KOPT-K1 (cell line): Measurements from ENCODE around the gene MSH5.
"Not testable (repeated sequence)": the region's sequence is repeated elsewhere in the genome, so short reads cannot be mapped to it uniquely, and the experiment has no call there.

Experiments
- H3K27ac ChIP-seq: fragments of 200-600 bp; sonication (generic); 2 replicates; pipeline ENCODE4 v1.5.1; 2016; ENCODE audit warnings: antibody characterized with exemption, mild to moderate bottlenecking, low read depth, low read length; ENCODE audit not compliant: poor library complexity, severe bottlenecking
- H3K36me3 ChIP-seq: fragments of 200-600 bp; sonication (generic); 2 replicates; pipeline ENCODE4 v1.5.1; 2017; ENCODE audit warnings: antibody characterized with exemption, mild to moderate bottlenecking, low read length, moderate library complexity; ENCODE audit not compliant: insufficient read depth
- H3K9me3 ChIP-seq: fragments of 200-600 bp; sonication (generic); 2 replicates; pipeline ENCODE4 v1.5.1; 2017; ENCODE audit warnings: antibody characterized with exemption, low read length, mild to moderate bottlenecking; ENCODE audit not compliant: insufficient read depth, poor library complexity, severe bottlenecking

The MSH5 gene

DNA sequence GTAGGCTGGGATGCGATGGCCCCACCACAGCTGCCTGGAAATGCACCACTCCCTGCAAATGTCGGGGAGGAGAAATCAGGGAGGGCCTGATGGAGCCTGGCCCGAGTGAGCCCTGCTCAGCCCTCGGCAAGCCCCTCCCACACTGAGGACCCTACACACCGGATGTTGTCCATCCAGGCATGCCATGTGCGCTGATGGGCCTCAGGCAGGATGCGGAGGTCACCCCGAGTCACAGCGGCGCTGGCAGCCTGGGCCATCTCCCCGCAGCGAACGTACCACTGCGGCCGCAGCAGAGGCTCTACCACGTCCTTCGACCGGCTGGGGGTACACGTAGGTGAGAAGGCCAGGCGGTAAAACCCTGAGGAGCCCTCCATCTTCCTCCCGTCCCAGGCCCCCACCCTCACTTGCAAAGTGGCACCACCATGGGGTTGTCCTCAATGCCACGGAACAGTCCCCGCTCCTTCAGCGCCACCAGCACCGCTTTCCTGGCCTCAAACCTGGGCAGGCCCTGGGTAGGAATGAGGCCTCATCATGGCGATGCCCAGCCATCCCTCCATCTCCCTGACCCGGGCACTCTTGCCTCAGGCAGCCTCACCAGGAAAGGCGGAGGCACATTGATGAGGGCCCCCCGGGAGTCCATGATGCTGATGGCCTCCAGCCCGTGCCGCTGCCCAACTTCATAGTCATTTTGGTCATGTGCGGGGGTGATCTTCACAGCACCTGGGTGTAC lies 42.5 kb downstream of the MSH5 start:
- H3K9me3 ChIP-seq, result no peaks in the 10 kb centered on the region
- H3K36me3 ChIP-seq, result peaks cover 98% of the 10 kb centered on the region
- H3K27ac ChIP-seq, result no peak overlapping the region

DNA sequence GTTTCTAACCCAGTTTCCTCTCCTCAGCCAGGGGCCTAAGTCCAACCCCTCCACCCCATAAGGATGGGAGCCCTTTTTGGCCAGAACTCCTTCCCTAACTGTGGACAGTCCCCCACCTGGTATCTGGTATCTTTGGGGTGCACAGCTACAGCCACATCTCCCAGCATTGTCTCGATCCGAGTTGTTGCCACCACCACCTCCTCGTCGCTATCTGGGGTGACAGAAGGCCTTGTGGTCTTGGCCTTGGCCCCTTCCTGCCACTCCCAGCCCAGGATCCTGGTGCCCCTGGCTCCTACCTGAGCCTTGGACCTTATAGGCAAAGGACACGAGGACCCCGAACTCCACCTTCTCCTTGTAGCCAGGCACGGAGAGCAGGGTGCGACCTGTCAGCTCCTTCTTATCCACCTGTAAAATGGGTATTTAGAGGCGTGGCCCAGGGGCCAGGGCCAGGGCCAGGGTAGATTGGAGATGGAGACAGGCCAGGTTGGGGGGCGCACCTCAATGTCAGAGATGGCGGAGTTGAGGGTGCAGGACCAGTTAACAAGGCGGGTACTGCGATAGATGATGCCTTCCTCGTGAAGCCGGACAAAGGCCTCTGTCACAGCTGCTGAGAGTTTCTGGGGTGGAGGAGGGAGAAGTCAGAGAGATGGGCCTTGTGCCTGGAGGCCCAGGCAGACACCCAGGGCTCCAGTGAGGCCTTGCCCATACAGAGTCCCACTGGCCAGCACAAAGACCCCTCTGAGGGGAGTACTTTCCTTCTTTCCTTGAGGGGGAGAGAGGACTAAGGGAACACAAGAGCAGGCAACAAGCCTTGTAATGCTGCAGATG lies 44.5 kb downstream of the MSH5 start:
- Histone ChIP-seq H3K27ac (no peak overlapping the region), H3K36me3 (peaks cover 95% of the 10 kb centered on the region), H3K9me3 (no peaks in the 10 kb centered on the region)

DNA sequence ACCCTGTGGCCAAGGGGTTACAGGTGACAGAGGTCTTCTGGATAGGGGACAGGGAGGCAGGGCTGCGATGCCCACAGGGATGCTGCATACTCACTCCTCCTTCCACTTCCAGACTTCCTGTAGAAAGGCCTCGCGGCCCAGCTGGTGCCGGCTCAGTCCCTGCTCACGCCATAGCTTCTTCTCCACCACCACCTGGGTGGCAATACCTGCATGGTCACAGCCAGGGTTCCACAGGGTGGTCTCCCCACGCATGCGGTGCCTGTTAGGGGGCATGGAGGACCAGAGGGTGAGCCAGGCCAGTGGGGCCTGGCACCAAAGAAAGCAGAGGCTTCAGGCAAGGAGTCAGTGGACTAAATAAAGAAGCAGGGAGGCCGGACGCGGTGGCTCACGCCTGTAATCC lies 45.7 kb downstream of the MSH5 start:
- Histone ChIP-seq H3K27ac (no peak overlapping the region), H3K9me3 (no peaks in the 10 kb centered on the region), H3K36me3 (peaks cover 95% of the 10 kb centered on the region)

DNA sequence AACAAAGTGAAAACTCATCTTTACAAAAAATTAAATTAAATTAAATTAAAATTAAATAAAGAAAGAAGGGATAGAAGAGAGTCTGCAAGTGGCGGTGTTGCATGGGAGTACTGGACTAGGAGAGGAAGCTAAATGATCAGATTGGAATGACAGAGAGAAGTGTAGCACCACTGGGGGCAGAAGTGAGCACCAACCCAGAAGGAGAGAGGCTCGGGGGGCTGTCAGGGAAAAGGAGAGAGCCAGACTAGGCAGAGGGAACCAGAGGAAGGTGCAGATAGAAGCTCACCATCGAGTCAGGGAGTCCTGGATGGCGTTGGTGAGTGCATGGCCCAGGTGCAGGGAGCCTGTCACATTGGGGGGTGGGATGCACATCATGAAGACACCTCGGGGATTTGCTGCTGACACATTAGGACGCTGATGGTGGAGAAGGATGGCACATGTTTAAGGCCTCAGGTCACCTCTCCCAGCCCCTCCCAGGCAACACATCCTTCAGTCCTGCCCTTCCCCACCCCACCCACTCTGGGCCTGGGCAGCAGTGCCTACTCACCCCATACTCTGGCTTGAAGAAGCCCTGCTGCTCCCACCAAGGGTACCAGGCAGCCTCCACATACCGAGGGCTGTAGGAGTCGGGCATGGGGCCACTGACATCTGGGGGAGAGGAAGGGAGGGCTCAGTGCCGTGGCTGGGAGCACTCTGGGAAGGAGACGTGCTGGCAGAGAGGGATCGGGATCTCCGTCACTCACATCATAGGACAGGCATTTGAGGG lies 51.7 kb downstream of the MSH5 start:
- no peak overlapping the region for H3K27ac ChIP-seq
- H3K9me3 ChIP-seq, result no peaks in the 10 kb centered on the region
- H3K36me3 ChIP-seq, result peaks cover 65% of the 10 kb centered on the region

DNA sequence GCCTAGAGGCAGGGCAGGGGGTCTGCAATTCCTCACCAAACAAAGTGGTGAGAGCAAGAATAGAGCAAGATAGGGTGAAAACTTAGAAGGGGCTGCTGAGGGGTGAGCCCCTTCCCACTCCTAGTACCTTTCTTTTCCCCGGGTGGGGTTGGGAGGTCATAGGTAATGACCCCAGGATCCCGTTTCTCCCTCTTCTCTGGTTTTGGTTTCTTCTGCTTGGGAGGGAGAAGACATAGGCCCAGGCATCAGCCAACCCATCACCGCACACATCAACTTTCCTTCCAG lies 52.2 kb downstream of the MSH5 start:
- H3K36me3 ChIP-seq, result peaks cover 65% of the 10 kb centered on the region
- no peaks in the 10 kb centered on the region for H3K9me3 ChIP-seq
- no peak overlapping the region for H3K27ac ChIP-seq

DNA sequence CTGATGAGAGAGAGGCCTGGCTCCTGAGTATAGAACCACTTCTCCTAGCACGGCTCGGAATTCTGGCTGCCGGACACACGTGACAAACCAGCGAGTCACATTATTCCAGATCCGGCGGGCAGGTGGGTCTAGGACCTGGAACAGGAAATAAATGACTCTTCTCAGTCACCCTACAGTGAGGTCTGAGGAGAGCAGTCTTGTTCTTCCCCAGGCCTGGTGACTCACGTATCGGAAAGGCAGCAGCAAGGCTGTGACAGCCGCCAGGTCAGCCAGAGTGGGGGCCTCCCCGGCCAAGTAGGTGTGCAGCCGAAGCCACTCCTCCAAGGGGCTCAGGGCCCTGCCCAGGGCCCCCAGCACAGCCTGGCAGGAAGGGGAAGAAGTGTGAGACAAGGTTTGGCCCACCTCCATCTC lies 53.0 kb downstream of the MSH5 start:
- Histone ChIP-seq H3K36me3 (peaks cover 60% of the 10 kb centered on the region), H3K27ac (no peak overlapping the region), H3K9me3 (no peaks in the 10 kb centered on the region)

DNA sequence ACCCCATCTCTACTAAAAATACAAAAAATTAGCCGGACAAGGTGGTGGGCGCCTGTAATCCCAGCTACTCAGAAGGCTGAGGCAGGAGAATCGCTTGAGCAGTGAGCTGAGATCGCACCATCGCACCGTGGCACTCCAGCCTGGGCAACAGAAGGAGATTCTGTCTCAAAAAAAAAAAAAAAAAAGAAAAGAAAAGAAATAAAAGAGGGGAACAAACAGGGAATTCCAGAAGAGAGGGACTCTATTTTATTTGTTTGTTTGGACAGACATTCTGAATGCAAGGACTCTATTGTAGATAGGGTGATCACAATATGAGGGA lies 54.1 kb downstream of the MSH5 start:
- Histone ChIP-seq H3K36me3 (peaks cover 59% of the 10 kb centered on the region), H3K27ac (peak overlapping the region; percentile 96)
- H3K9me3 ChIP-seq, result not testable (repeated sequence)

DNA sequence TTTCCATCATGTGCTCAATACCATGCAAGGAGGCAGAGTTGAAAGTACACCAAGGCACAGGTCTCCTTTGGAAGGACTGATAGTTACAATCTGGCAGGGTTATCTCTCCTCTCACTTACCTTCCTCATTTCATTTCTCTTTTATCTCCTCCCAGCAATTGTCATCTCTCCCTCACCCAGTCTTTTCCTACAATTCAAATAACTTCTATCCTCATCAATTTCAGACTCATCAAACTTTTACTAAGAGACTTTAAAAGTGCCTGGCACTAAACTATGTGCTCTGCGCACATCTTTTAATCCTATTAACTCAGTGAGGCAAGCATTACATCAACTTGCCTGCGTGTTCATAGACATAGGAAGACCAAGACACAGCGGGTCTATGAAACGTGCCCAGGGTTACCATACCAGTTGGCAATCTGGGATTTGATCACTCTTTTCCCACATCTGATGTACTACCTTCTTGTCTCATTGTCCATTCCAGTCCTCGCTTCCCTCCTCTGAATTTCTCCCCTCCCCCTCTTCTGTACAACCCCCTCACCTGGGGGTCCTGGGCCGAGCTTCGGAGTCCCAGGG lies 54.6 kb downstream of the MSH5 start:
- Histone ChIP-seq H3K36me3 (peaks cover 58% of the 10 kb centered on the region), H3K27ac (peak overlapping the region; percentile 96), H3K9me3 (no peaks in the 10 kb centered on the region)

DNA sequence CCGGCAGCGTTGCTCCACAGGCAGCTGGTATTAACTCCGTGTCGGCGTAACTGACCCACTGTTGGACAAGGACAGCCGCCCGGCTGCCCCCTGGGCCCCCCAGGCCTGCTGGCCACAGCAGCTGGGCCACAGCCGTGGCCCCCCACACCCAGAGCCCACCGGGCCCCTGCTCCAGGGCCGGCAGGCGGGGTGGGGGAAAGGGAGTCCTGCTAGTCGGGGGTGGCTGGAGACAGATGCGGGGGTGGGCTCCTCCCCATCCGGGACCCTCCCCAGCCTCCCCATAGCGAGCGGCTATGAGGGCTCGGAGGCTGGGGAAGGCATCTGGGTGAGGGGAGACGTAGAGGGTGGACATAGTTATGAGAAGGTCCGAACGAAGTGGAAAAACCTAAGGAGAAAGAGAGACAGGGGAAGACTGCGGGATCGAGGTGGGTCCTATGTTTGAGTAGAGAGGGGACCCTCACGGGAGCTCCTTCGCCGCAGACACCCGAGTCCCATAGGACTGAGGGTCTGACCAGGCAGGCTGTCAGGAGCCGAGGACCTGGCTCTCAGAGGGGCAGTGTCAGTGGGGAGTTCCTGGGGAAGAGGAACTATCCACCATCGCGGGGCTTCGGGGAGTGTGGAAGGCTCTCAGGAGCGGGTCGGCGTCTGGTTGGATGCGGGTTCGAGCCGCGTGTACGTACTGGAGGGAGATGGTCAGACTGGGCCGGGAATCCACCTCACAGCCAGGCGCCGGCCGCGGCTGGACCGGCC lies 55.2 kb downstream of the MSH5 start:
- peaks cover 52% of the 10 kb centered on the region for H3K36me3 ChIP-seq
- peak overlapping the region; percentile 96 for H3K27ac ChIP-seq
- H3K9me3 ChIP-seq, result no peaks in the 10 kb centered on the region

DNA sequence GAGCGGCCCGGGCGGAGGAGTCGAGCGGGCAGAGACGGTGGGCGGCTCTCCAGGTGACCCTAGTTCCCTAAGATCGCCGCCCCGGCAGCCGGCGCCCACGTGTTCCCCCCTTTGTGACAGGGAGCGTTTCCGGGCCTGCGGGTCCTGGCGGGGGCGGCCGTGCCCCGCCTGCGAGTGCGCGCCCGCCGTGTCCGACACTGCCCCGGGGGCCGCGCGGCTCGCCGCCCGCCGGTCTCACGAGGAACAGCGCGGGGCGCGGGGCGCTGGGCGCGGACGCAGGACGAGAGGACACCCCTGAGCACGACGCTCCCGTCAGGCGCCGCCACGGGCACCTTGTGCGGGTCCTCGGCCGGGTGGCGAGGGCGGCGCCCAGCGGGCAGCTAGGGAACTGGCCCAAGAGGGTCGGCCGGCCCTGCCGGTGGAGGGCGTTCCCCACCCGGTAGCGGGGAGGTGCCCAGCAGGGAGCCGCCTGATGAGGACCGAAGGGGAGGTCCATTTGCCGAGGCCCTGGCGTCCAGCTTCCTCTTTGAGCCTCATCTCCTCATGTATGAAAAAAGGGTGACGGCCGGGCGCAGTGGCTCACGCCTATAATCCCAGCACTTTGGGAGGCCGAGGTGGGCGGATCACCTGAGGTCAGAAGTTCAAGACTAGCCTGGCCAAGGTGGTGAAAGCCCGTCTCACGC lies 56.0 kb downstream of the MSH5 start, which contains the start of gene VARS1:
VARS1 (minus strand) TSS at position 137 of the 683 bp plus-strand sequence. CDS start 535 bp downstream, outside the sequence.
- peaks cover 50% of the 10 kb centered on the region for H3K36me3 ChIP-seq
- peak within 1 kb of the TSS; percentile 96 for H3K27ac ChIP-seq
- H3K9me3 ChIP-seq, result no peaks in the 10 kb centered on the region

DNA sequence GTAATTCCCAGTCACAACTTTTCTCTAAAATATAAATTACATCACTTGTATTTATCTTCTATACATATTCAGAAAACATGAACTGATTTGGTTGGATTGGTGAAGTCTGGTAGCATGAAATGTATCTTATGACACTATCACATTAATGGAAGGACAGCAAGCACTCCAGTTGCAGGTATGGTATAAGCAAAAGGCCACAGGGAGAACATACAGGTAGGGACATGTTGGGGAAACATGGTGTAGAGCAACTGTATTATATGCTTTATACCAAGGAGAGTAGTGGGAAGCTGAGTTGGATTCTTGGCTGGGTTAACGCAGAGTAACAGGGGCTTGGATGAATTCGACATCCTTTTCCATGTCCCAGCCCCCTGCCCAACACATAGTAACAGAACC lies 57.2 kb downstream of the MSH5 start:
- peak overlapping the region; percentile 64 for H3K27ac ChIP-seq
- H3K9me3 ChIP-seq, result no peaks in the 10 kb centered on the region
- H3K36me3 ChIP-seq, result peaks cover 52% of the 10 kb centered on the region

DNA sequence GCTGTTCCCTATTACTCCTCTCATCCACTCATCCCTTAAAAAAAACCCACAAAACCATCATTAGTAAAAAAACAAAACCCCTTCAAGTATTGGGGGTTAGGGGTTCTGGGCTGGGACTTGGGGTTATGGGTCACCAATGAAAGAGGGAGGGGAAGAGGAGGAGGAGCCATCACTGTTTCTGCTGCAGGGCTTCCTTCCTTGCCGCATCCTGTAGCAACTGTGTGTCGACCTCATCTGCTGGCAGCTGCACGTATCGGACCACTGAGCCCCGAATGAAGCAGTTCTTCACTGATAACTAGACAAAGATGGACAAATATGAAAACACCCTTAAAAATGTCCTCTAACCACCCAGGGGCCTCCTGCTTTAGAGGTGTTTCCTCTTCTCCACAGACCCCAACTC lies 57.8 kb downstream of the MSH5 start:
- Histone ChIP-seq H3K9me3 (no peaks in the 10 kb centered on the region), H3K27ac (peak overlapping the region; percentile 64), H3K36me3 (peaks cover 52% of the 10 kb centered on the region)

DNA sequence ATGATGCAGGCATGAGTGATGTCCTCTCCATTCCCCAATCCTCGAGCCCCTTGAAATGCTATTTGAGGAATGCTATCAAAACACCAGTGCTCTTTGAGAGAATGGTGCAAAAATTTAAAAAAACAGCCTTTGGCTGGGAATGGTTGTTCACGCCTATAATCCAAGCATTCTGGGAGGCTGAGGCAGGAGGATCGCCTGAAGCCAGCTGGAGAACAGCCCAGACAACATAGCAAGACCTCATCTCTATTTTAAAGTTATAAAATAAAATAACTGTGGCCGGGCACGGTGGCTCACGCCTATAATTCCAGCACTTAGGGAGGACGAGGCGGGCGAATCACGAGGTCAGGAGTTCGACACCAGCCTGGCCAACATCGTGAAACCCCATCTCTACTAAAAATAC lies 60.0 kb downstream of the MSH5 start:
- H3K27ac ChIP-seq, result no peak overlapping the region
- H3K36me3 ChIP-seq, result peaks cover 61% of the 10 kb centered on the region

More for the DNA sequence above, 60.0 kb downstream of the MSH5 start:
- no peaks in the 10 kb centered on the region for H3K9me3 ChIP-seq
